HG03378 (cell line): Measurements from ENCODE around the gene ST3GAL6.

Experiments used
- ATAC-seq: cut with Tn5 transposase; IDR thresholded peaks from one replicate; pipeline ENCODE4 v1.9.1; 2021; ENCODE audit warnings: mild to moderate bottlenecking, moderate library complexity; ENCODE audit not compliant: unreplicated experiment

ST3GAL6 gene

GRCh38 chr3:98775459-98776139 is 12.5 kb downstream of the ST3GAL6 start:
- no peak for ATAC-seq

GRCh38 chr3:98776140-98776493 is 13.0 kb downstream of the ST3GAL6 start:
- ATAC-seq = no peak

GRCh38 chr3:98777286-98777685 is 14.1 kb downstream of the ST3GAL6 start:
- ATAC-seq = no peak

GRCh38 chr3:98777801-98778220 is 14.7 kb downstream of the ST3GAL6 start:
- no peak for ATAC-seq

DNA sequence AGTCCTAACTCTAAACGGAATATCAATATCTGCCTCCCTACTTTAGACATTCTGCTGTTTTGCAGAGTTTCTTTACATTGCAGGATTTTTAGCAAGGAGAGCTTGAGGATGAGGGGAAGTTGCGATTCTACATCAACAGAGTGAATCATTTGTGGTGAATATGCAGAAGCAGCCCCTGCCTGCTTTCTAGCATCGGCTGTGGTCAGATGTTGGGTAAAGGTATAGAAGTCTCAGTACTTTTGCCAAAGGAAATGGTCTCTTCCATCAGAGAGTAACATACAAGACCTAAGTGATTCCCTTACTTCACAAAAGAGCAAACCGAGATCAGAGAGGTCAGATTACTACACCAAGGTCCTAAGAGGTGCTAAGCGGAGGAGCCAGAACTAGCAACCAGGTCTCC is 15.2 kb downstream of the ST3GAL6 start:
- no peak for ATAC-seq

- peak; percentile 39 for ATAC-seq
Observed at GRCh38 chr3:98778852-98779413, 15.8 kb downstream of the ST3GAL6 start.

- no peak for ATAC-seq
Observed at GRCh38 chr3:98779541-98780335, 16.6 kb downstream of the ST3GAL6 start.

- no peak for ATAC-seq
Observed at GRCh38 chr3:98780343-98780742, 17.2 kb downstream of the ST3GAL6 start.

DNA sequence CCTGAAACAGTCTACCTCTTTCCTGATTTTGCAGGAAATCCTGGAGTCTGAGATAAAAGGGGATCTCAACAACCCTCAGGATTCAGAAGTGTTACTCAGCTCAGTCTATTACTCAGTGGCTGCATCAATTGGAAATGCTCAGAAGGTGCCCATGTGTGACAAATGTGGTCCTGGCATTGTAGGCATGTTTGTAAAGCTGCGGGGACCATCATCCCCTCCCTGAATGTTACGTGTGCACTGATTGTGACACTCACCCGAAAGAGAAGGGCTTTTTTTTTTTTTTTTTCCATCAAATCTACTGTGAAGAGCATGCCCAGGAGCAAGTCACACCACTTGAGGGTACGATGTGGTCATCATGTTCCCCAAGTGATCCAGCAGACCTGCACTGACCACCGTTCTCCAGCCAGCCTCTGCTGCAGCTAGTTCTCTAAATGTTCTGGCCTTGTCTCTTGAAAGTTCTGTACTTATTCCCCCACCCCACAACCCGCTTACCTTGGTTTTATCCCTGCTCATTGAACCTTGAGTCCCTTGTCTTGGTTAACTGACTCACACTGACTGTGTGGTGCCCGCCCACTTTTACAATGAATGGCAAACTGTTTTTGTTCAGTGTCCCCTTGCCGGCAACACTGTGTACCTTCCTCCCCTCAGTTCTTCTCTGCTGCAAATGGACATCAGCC is 19.8 kb downstream of the ST3GAL6 start:
- no peak for ATAC-seq

DNA sequence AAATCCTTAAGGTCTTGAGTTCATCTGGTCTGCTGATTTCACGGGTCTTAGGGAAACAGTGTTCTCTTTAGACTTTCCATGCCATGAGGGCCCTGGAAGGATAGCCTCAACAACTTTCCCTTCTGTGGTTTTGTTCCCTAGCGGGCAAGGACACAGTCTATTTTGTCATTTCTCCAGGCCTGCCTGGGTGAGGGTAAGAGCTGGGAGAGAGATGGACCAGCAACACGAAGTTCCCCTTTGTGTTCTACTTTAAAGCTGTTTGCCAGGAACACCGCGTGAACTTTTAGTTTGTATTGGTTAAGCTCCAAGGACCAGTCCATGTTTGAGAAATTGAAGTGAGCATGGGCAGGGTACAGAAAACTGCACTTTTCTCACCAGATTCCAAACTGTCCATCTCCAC is 20.9 kb downstream of the ST3GAL6 start:
- ATAC-seq = no peak

DNA sequence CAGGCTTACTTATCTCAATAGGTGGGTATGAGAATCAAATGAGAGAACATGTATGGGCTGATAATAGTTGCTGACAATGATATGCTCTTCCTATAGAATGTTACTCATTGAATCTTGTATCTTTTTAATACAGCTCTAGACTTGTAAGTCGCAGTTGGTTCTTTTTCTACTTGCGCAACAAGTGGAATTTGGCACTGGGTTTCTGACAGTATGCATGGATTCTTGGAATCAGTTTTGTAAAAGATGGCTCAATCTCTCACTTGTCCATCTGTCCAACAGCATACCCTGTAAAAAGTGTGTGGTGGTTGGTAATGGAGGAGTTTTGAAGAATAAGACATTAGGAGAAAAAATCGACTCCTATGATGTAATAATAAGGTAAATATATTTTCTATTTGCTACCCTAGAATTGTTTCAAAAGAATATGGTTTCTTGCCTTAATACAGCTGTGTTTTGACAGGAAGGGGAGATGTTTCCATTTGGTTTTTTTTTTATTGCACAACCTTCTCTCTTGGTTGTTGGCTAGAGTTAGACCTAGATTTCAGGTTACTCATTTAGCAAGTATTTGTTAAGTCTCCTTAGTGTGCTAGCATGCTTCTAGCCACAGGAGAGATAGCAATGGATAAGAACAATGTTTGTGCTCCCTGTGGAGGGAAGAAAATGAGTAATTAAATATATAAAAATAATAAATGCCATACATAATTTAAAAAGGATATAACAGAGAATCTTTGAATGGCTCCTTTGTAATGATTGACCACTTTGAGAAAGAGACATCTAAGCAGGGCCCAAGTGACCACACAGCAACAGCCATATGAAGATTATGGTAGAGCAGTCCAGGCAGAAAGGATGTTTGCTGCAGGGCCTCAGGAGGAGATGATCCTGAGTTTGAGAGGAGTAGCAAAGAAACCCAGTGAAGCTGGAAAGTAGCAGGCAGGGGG is 21.8 kb downstream of the ST3GAL6 start:
- ATAC-seq = no peak

DNA sequence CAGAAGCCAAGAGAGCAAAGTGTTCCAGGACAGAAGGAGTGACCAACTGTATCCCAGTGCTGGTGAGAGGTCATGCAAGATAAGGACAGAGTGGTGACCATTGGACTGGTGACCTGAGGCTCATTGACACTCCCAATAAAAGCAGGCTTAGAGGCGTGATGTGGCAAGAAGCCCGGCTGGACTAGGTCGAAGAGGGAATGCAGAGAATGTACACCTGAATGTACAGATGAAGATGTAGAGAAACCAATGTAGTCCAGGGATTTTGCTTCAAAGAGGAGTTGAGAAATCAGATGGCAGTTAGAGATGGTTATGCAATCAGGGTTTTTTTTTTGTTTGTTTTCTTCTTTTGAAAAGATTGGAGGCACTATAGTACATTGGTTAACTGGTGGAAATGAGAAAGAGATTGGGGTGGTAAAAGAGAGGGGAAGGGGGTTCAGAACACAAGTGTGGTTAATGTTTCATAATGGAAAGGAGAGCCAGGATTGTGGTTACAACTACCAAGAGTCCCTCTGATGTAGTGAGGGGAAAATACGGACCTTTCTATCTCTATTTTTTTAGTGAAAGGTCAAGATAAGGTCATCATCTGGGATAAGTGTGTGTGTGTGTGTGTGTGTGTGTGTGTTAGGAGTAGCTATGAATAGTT is 23.3 kb downstream of the ST3GAL6 start:
- no peak for ATAC-seq

DNA sequence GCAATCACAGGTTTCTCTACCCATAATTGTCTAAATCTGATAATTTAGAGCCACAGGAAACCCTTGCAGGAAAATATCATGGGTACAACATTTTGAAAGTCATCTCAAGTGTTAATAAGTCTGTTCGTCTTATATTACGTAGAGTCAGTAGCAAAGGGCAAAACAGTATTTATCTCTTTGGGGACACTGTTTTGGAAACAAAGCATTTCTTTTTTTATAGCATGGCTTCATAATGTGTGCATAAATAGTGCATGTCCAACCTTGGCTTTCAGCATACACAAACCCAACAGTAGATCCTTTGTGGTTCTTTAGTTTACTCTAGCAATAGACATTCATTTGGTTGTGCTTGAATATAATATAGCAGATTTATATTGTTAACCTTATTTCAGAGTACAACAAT is 24.0 kb downstream of the ST3GAL6 start:
- no peak for ATAC-seq

DNA sequence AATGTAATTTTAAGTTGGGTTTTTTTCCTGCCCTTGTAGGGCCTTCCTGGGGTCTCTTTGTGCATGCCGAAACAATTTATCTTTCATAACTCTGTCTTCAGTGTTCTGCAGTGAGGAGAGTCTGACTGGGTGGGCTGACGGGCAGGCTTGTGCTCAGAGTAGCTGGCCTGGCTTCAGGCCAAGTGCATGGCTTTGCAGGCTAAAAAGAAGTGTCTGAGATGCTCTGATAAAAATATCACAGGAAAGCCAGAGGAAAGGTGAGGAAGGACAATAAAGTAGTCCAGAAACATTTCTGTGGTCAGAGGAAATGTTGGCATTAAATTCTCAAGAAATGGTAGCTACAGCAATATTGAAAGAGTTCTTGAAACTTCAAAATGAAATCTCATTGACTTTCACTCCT is 25.5 kb downstream of the ST3GAL6 start:
- no peak for ATAC-seq

DNA sequence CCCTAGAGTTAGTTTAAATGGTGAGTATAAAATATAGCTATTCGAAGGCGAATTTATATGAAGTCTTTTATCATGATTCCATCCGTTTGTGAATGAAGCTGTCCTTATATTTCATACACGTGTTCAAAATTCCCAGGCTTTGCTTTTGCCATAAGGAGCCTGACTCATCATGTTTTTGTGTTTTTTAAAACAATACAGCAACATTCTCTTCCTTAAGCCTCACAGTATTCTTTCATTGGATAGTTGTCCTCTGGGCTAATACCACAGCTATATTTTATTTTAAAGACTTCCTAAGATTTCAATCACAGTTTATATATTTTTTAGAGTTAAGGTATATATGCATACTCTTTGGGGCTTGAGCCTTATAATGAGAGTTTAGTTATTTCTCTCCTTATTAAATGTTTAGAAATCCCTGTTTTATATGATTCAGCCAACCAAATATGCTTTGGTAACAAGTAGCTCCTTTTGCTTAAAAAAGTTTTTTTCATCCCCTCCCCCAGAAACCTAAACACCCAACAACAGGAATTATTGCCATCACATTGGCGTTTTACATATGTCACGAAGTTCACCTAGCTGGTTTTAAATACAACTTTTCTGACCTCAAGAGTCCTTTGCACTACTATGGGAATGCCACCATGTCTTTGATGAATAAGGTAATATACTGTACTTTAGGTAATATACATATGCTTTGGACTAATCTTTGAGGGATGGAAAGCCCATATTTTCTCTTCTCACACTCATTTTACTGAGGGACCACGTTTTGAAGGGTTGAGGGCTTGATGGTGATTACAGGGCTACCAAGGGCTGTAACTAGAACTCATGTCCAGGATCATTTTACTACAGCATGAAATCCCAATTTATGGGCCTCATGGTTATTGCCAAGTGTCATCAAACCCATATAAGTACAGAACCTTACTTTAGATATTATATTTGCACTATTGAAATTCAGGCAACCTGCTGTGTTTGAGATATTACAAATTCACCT is 28.5 kb downstream of the ST3GAL6 start:
- ATAC-seq = no peak

- no peak for ATAC-seq
Observed at GRCh38 chr3:98793971-98794370, 30.8 kb downstream of the ST3GAL6 start.

DNA sequence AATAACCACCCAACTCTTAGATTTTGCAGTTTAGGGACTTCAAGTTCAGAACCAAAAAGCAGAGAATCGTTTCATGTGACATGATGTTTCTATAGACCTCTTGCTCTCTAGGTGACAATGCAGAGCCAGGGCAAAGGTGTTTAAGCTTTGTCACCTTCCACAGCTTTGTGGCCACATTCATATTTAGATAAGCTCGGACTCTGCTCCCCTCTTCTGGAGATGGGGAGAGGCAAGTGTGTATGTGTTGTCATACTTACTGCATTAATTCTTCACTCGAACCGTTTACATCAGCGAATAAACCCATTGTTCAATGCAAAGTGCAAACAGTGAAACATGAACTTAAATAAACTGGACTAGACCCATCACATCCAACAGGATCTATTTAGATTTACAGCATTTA is 33.2 kb downstream of the ST3GAL6 start:
- ATAC-seq = no peak

- no peak for ATAC-seq
Observed at GRCh38 chr3:98797905-98798304, 34.8 kb downstream of the ST3GAL6 start.

- no peak for ATAC-seq
Observed at GRCh38 chr3:98798820-98799219, 35.7 kb downstream of the ST3GAL6 start.
